HG03064 (cell line): ENCODE measurements around the gene CDK2.
A peak's percentile ranks its signal among the peaks of the same experiment; 100 is the strongest.
"Not testable (repeated sequence)": the region's sequence is repeated elsewhere in the genome, so short reads cannot be mapped to it uniquely, and the experiment has no call there.

Experiments
- ATAC-seq: cut with Tn5 transposase; IDR thresholded peaks from one replicate; pipeline ENCODE4 v1.9.1; 2021; ENCODE audit warnings: low read depth; ENCODE audit not compliant: unreplicated experiment

Gene CDK2

GRCh38 chr12:55966408-55967281 lies at the start of gene CDK2:
Gene CDK2, plus strand, starts transcription at chr12:55966830. Its CDS starts 179 bp downstream, at chr12:55967009.
- peak; percentile 90 for ATAC-seq

GRCh38 chr12:55919032-55919431 lies 47.6 kb upstream of the CDK2 start:
- ATAC-seq: not testable (repeated sequence)

- ATAC-seq: no peak
Observed at GRCh38 chr12:55922126-55922525, 44.5 kb upstream of the CDK2 start.

GRCh38 chr12:55923648-55924047 lies 43.0 kb upstream of the CDK2 start:
- not testable (repeated sequence) for ATAC-seq

GRCh38 chr12:55925371-55925770 lies 41.3 kb upstream of the CDK2 start:
- no peak for ATAC-seq

- no peak for ATAC-seq
Observed at GRCh38 chr12:55925870-55926737, 40.5 kb upstream of the CDK2 start.

- peak; percentile 41 for ATAC-seq
Observed at GRCh38 chr12:55926738-55927587, 39.7 kb upstream of the CDK2 start.

GRCh38 chr12:55927588-55928502 lies 38.8 kb upstream of the CDK2 start, which contains the start of gene PYM1:
Gene PYM1, minus strand, starts transcription at chr12:55927894. Its CDS starts 133 bp downstream, at chr12:55927761.
- no peak for ATAC-seq

GRCh38 chr12:55929306-55929791 lies 37.3 kb upstream of the CDK2 start:
- ATAC-seq: peak; percentile 28

GRCh38 chr12:55930771-55931316 lies 35.8 kb upstream of the CDK2 start, which contains the start of gene DGKA:
Gene DGKA, plus strand, starts transcription at chr12:55931162. Its CDS starts 5,342 bp downstream, at chr12:55936504.
- no peak for ATAC-seq

- ATAC-seq: no peak
Observed at GRCh38 chr12:55931317-55931779, 35.3 kb upstream of the CDK2 start.

GRCh38 chr12:55931780-55932550 lies 34.7 kb upstream of the CDK2 start:
- ATAC-seq: no peak

GRCh38 chr12:55932551-55932910 lies 34.1 kb upstream of the CDK2 start:
- no peak for ATAC-seq

- no peak for ATAC-seq
Observed at GRCh38 chr12:55933169-55933798, 33.3 kb upstream of the CDK2 start.

- no peak for ATAC-seq
Observed at GRCh38 chr12:55933799-55934742, 32.6 kb upstream of the CDK2 start.

- no peak for ATAC-seq
Observed at GRCh38 chr12:55934773-55935172, 31.9 kb upstream of the CDK2 start.
